Measurements from ENCODE around the gene CTDNEP1. TPM values are rescaled to one million over a fixed set of nuclear protein-coding genes. Genes with fewer than 3 reads are reported as not detected.

The CTDNEP1 gene
- total RNA-seq, 3 donors from 2014 or later (not counting 1 experiment from before 2014, with no cell fraction given) = 127 to 139 (median 131) TPM

DNA sequence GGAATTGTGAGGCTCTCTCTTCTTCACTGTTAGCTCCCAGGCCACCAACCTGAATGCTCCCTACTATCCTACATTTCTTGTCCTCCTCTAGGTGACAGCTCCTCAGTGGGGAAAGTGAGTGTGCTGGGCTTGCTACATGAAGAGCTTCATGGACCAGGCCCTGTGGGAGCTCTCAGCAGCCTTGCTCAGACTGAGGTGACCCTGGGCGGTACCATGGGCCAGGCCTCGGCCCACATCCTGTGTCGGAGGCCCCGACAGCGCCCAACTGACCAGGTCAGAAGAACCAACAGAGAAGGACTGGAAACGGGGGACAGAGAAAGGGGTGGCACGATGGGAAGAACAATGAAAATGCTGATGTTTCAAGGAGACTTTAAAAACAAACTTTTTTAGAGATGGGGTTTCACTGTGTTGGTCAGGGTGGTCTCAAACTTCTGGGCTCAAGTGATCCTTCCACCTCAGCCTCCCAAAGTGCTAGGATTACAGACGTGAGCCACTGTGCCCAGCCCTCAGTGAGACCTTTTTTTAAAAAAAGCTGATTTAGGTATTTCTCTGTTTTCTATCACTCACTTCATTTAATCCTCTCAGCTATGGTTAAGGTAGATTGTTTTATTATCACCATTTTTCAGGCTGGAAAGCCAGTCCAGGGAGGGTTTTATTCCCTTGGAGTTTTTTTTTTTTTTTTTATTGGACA, 5.4 kb upstream of the CTDNEP1 start:
- no peak overlapping the region for H3K4me3 ChIP-seq (ENCODE audit: low read length)
- no peak for ATAC-seq

DNA sequence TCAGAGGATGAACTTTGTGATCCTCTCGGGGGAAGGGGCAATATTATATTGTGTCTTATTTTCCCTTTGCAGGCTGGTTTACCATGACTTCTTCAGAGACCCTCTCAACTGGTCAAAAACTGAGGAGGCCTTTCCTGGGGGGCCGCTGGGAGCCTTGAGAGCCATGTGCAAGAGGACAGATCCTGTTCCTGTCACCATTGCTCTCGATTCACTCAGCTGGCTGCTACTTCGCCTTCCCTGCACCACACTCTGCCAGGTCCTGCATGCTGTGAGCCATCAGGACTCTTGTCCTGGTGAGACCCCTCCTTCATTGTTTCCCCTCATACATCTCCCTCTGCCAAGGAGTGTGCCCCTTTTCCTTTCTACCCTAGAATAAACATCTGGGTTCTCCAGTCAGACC, 3.0 kb upstream of the CTDNEP1 start:
- H3K36me3 Mint-ChIP-seq = peaks cover 12% of the 10 kb centered on the region
- peak overlapping the region; percentile 4 to 59 for H3K27ac Mint-ChIP-seq
- peak overlapping the region; percentile 63 for H3K4me3 Mint-ChIP-seq
- Histone ChIP-seq H3K4me3 (ENCODE audit: low read length) (no peak overlapping the region), H3K4me1 (ENCODE audit: control insufficient read depth, insufficient read depth, low read length) (peaks cover 25% of the 10 kb centered on the region), H3K27ac (ENCODE audit: low read length) (no peak overlapping the region), H3K27me3 (ENCODE audit: control insufficient read depth, insufficient read depth, low read length) (no peaks in the 10 kb centered on the region), H3K9me3 (ENCODE audit: control insufficient read depth, insufficient read depth, low read length) (no peaks in the 10 kb centered on the region), H3K36me3 (ENCODE audit: control insufficient read depth, insufficient read depth, low read length) (peaks cover 36% of the 10 kb centered on the region)
- DNase-seq (no peak), ATAC-seq (no peak)
- H3K4me1 Mint-ChIP-seq = peaks cover 30 to 32% of the 10 kb centered on the region in 2 donors
- intact Hi-C loops (cut with micrococcal nuclease) = loop anchor here (5.0 kb wide), 3 partner anchors 37 to 308 kb away; partner anchors contain the start of genes ACADVL, DLG4, POLR2A and SENP3
- WGBS (ENCODE audit: insufficient coverage) = 97% methylated on average over 4 of the region's 4 CpGs
- H3K27me3 Mint-ChIP-seq (ENCODE audit: low read depth in 2 of 2) = no peaks in the 10 kb centered on the region
- TF ChIP-seq, protein P1, sequence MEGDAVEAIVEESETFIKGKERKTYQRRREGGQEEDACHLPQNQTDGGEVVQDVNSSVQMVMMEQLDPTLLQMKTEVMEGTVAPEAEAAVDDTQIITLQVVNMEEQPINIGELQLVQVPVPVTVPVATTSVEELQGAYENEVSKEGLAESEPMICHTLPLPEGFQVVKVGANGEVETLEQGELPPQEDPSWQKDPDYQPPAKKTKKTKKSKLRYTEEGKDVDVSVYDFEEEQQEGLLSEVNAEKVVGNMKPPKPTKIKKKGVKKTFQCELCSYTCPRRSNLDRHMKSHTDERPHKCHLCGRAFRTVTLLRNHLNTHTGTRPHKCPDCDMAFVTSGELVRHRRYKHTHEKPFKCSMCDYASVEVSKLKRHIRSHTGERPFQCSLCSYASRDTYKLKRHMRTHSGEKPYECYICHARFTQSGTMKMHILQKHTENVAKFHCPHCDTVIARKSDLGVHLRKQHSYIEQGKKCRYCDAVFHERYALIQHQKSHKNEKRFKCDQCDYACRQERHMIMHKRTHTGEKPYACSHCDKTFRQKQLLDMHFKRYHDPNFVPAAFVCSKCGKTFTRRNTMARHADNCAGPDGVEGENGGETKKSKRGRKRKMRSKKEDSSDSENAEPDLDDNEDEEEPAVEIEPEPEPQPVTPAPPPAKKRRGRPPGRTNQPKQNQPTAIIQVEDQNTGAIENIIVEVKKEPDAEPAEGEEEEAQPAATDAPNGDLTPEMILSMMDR (IDR thresholded peaks at IDR 0.05) = no peak
- no peaks in the 10 kb centered on the region for H3K9me3 Mint-ChIP-seq

More for the DNA sequence above, 5.4 kb upstream of the CTDNEP1 start:
- Mint-ChIP-seq H3K27me3 (ENCODE audit: low read depth in 2 of 2) (no peaks in the 10 kb centered on the region), H3K4me1 (peaks cover 15 to 16% of the 10 kb centered on the region in 2 donors), H3K36me3 (peaks cover 12% of the 10 kb centered on the region), H3K27ac (peak overlapping the region; percentile 22 to 35), H3K4me3 (no peak overlapping the region), H3K9me3 (no peaks in the 10 kb centered on the region)
- peaks cover 37% of the 10 kb centered on the region for H3K36me3 ChIP-seq (ENCODE audit: control insufficient read depth, insufficient read depth, low read length)
- intact Hi-C loops (cut with micrococcal nuclease) = no loop called here
- TF ChIP-seq, protein P1 (IDR thresholded peaks at IDR 0.05) = no peak
- no peak overlapping the region for H3K27ac ChIP-seq (ENCODE audit: low read length)
- H3K27me3 ChIP-seq (ENCODE audit: control insufficient read depth, insufficient read depth, low read length) = peaks cover 7% of the 10 kb centered on the region
- H3K4me1 ChIP-seq (ENCODE audit: control insufficient read depth, insufficient read depth, low read length) = peaks cover 24% of the 10 kb centered on the region
- DNase-seq = no peak
- WGBS (ENCODE audit: insufficient coverage) = 93% methylated on average over 7 of the region's 8 CpGs
- no peaks in the 10 kb centered on the region for H3K9me3 ChIP-seq (ENCODE audit: control insufficient read depth, insufficient read depth, low read length)

DNA sequence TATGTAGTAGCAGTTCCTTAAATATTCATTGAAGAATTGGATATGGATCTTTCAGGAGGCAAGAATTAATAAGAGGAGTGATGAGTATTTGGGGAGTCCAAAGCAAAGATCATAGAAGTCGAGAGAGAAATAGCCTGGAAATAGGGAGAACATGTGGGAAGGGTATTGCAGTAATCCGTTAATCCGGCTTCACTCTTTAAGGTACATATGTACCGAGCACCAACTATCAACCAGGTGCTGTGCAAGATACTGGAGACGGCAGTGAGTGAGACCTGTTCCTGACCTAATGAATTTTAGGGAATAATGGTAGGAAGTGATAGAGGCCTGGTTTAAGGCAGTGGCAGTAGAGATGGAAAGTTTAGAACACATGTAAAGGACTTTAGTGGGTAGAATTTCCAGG, 1.5 kb upstream of the CTDNEP1 start:
- Histone ChIP-seq H3K36me3 (ENCODE audit: control insufficient read depth, insufficient read depth, low read length) (peaks cover 27% of the 10 kb centered on the region), H3K9me3 (ENCODE audit: control insufficient read depth, insufficient read depth, low read length) (no peaks in the 10 kb centered on the region), H3K27me3 (ENCODE audit: control insufficient read depth, insufficient read depth, low read length) (no peaks in the 10 kb centered on the region), H3K4me3 (ENCODE audit: low read length) (peak overlapping the region; percentile 67), H3K4me1 (ENCODE audit: control insufficient read depth, insufficient read depth, low read length) (peaks cover 32% of the 10 kb centered on the region), H3K27ac (ENCODE audit: low read length) (peak overlapping the region; percentile 96)
- DNase-seq (peak in 1 of 2 donors; percentile 11), ATAC-seq (no peak)
- peak overlapping the region; percentile 88 for H3K4me3 Mint-ChIP-seq
- TF ChIP-seq, protein P1 (IDR thresholded peaks at IDR 0.05) = no peak
- H3K4me1 Mint-ChIP-seq = peaks cover 41 to 43% of the 10 kb centered on the region in 2 donors
- 87% methylated on average over 5 of the region's 5 CpGs for WGBS (ENCODE audit: insufficient coverage)
- H3K36me3 Mint-ChIP-seq = peaks cover 12% of the 10 kb centered on the region
- intact Hi-C loops (cut with micrococcal nuclease) = loop anchor here (2.0 to 5.0 kb wide), 5 partner anchors 14 to 309 kb away; partner anchors contain the start of genes ACADVL, DLG4, PHF23 and POLR2A
- peak overlapping the region; percentile 93 to 98 for H3K27ac Mint-ChIP-seq
- H3K9me3 Mint-ChIP-seq = no peaks in the 10 kb centered on the region
- no peaks in the 10 kb centered on the region for H3K27me3 Mint-ChIP-seq (ENCODE audit: low read depth in 2 of 2)

Data from natural killer cell (primary cell).